CD4-positive, alpha-beta T cell (primary cell): ENCODE results near the gene KCNQ1OT1. TPM values are rescaled to one million over a fixed set of nuclear protein-coding genes. Genes with fewer than 3 reads are reported as not detected.

Experiments used
- ATAC-seq: fragments of 200-7000 bp; cut with Tn5 transposase; one replicate; pipeline ENCODE4 v1.10.0; 2022; ENCODE audit warnings: mild to moderate bottlenecking; ENCODE audit not compliant: poor library complexity
- CTCF ChIA-PET: fragments of 350-600 bp; sonication (Branson Sonifier 250); formaldehyde crosslinking; loops from one replicate; lab custom pipeline; 2021; ENCODE audit warnings: antibody characterized with exemption, inconsistent platforms; lab: Charles Lee
- POLR2A ChIA-PET: fragments of 350-600 bp; sonication (Branson Sonifier 250); formaldehyde crosslinking; loops from one replicate; lab custom pipeline; 2021; ENCODE audit warnings: antibody characterized with exemption, inconsistent platforms; lab: Charles Lee
- DNase-seq, 14 experiments: peaks; one replicate each; pipeline ENCODE4 v3.0.0-alpha.2; 2013 to 2020; ENCODE audit warnings: mixed read lengths in 2 of 14
- H3K27ac ChIP-seq, 2 donors: one replicate each; pipeline versions ENCODE4 v1.5.1 to v1.7.0; 2013; ENCODE audit warnings: low read length in 2 of 2, low read depth in 1 of 2, mild to moderate bottlenecking in 1 of 2
- H3K27me3 ChIP-seq, 2 experiments: 1 replicate in 1 of 2; 2 replicates in 1 of 2; pipeline versions ENCODE4 v1.6.1 to v1.7.0; 2013; ENCODE audit warnings: low read length in 2 of 2, control low read depth in 1 of 2, mild to moderate bottlenecking in 1 of 2, moderate library complexity in 1 of 2; ENCODE audit not compliant: insufficient read depth in 2 of 2, control insufficient read depth in 1 of 2
- H3K36me3 ChIP-seq: one replicate; pipeline ENCODE4 v1.6.1; 2013; ENCODE audit warnings: low read length, control low read depth; ENCODE audit not compliant: insufficient read depth
- H3K4me1 ChIP-seq: one replicate; pipeline ENCODE4 v1.6.1; 2013; ENCODE audit warnings: low read length, control low read depth; ENCODE audit not compliant: insufficient read depth
- H3K4me3 ChIP-seq: one replicate; pipeline ENCODE4 v1.5.1; 2013; ENCODE audit warnings: mild to moderate bottlenecking, low read length, moderate library complexity
- H3K9me3 ChIP-seq, 2 experiments: 1 replicate in 1 of 2; 2 replicates in 1 of 2; pipeline versions ENCODE4 v1.6.1 to v1.7.0; 2013; ENCODE audit warnings: low read length in 2 of 2, mild to moderate bottlenecking in 2 of 2, control low read depth in 1 of 2, moderate library complexity in 1 of 2; ENCODE audit not compliant: control insufficient read depth in 1 of 2, insufficient read depth in 1 of 2
- H3K27ac Mint-ChIP-seq: one replicate; pipeline ENCODE4 v1.8.0; 2020; ENCODE audit warnings: mixed read lengths
- H3K27me3 Mint-ChIP-seq: one replicate; pipeline ENCODE4 v1.8.0; 2021; ENCODE audit warnings: mixed read lengths
- H3K36me3 Mint-ChIP-seq: one replicate; pipeline ENCODE4 v1.8.0; 2021; ENCODE audit warnings: low read depth, mixed read lengths
- H3K4me1 Mint-ChIP-seq: one replicate; pipeline ENCODE4 v1.8.0; 2021; ENCODE audit warnings: low read depth, mixed read lengths
- H3K4me3 Mint-ChIP-seq: one replicate; pipeline ENCODE4 v1.8.0; 2020; ENCODE audit warnings: mild to moderate bottlenecking, mixed read lengths
- H3K9me3 Mint-ChIP-seq: one replicate; pipeline ENCODE4 v1.8.0; 2020; ENCODE audit warnings: mixed read lengths
- intact Hi-C, 2 experiments: fragments of 100-400 bp; cut with DNase I in 1 of 2; cut with micrococcal nuclease in 1 of 2; formaldehyde crosslinking; loops; one replicate each; pipeline versions ENCODE4 v1.15.1 to v1.9.0; 2023 to 2025; cut with DNase I, micrococcal nuclease
- total RNA-seq, 174 experiments: library from RNA in 2 of 174; stranded (reverse) in 2 of 174; gene quantifications; one replicate each; pipeline ENCODE4 v1.2.3 and lab custom pipeline; 2021 to 2026
- TF ChIP-seq, protein P1 (sequence below): fragments of 200-600 bp; IDR thresholded peaks from one replicate; pipeline ENCODE4 v1.8.0; 2022; ENCODE audit warnings: antibody characterized with exemption, mild to moderate bottlenecking

KCNQ1OT1 gene
- total RNA-seq, 2 experiments from 2014 or later = 0.17 to 0.22 TPM

DNA sequence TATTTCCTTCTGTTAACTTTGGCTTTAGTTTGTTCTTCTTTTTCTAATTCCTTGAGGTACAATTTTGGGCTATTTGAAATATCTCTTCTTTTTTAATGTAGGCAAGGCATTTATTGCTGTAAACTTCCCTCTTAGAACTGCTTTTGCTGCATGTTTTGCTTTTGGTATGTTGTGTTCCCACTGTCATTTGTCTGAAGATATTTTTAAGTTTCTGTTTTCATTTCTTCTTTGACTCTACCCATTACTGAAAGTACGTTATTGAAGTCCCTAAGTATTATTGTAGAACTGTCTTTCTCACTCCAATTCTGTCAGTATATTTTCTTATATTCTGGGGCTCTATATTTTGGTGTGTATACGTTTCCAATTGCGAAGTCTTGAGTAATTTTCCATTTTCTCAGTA, 77.9 kb downstream of the KCNQ1OT1 start:
- H3K27me3 Mint-ChIP-seq = no peaks in the 10 kb centered on the region
- no peak overlapping the region for H3K4me3 Mint-ChIP-seq
- no peaks in the 10 kb centered on the region for H3K27me3 ChIP-seq
- peaks cover 85% of the 10 kb centered on the region for H3K36me3 Mint-ChIP-seq
- POLR2A ChIA-PET = no interaction called here
- H3K4me1 ChIP-seq = no peaks in the 10 kb centered on the region
- peaks cover 4% of the 10 kb centered on the region for H3K36me3 ChIP-seq
- DNase-seq (no peak), ATAC-seq (no peak)
- no peak overlapping the region for H3K27ac Mint-ChIP-seq
- TF ChIP-seq, protein P1, sequence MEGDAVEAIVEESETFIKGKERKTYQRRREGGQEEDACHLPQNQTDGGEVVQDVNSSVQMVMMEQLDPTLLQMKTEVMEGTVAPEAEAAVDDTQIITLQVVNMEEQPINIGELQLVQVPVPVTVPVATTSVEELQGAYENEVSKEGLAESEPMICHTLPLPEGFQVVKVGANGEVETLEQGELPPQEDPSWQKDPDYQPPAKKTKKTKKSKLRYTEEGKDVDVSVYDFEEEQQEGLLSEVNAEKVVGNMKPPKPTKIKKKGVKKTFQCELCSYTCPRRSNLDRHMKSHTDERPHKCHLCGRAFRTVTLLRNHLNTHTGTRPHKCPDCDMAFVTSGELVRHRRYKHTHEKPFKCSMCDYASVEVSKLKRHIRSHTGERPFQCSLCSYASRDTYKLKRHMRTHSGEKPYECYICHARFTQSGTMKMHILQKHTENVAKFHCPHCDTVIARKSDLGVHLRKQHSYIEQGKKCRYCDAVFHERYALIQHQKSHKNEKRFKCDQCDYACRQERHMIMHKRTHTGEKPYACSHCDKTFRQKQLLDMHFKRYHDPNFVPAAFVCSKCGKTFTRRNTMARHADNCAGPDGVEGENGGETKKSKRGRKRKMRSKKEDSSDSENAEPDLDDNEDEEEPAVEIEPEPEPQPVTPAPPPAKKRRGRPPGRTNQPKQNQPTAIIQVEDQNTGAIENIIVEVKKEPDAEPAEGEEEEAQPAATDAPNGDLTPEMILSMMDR = no peak
- H3K9me3 Mint-ChIP-seq = no peaks in the 10 kb centered on the region
- H3K4me1 Mint-ChIP-seq = no peaks in the 10 kb centered on the region
- no peak overlapping the region for H3K27ac ChIP-seq
- intact Hi-C loops = no loop called here
- CTCF ChIA-PET = no interaction called here
- H3K4me3 ChIP-seq = no peak overlapping the region
- no peaks in the 10 kb centered on the region for H3K9me3 ChIP-seq

DNA sequence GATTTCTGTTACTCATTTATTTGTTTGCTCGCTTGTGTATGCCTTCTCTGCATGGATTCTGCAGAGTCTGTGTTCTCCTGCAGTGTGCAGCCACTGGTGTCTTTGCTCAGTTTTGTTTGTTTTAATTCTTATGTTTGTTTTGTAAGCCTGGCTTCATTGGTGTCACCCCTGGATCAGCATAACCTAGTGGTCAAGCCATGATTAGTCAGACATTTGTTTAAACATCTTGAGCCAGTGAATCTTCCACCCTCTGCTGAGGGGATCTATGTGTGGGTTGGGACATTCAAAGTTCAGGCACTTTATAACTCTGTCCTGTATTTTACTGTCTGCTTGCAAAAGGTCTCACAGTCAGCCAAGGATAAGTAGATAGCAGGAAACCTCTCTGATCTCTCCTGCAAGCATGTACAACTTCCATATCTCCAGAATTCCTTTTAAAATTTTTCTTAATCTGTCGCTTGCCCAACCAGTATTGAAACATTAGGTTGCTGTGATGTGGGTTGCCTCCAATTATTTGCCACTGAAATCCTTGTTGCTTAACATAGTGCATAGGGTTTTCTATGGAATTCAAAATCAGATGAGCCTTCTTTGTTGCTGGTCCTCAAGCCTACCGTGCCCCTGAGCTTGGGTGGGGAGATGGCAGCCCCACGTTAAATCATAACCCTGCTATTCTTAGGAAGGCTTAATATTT, 86.8 kb downstream of the KCNQ1OT1 start:
- ATAC-seq (no peak), DNase-seq (no peak)
- CTCF ChIA-PET = no interaction called here
- Histone ChIP-seq H3K27me3 (no peaks in the 10 kb centered on the region), H3K36me3 (no peaks in the 10 kb centered on the region), H3K4me1 (no peaks in the 10 kb centered on the region), H3K27ac (no peak overlapping the region), H3K4me3 (no peak overlapping the region), H3K9me3 (peaks cover 3 to 9% of the 10 kb centered on the region in 2 experiments)
- intact Hi-C loops = no loop called here
- TF ChIP-seq, protein P1 = no peak
- H3K4me3 Mint-ChIP-seq = no peak overlapping the region
- no peaks in the 10 kb centered on the region for H3K27me3 Mint-ChIP-seq
- no peaks in the 10 kb centered on the region for H3K4me1 Mint-ChIP-seq
- POLR2A ChIA-PET = no interaction called here
- peaks cover 6% of the 10 kb centered on the region for H3K9me3 Mint-ChIP-seq
- H3K27ac Mint-ChIP-seq = no peak overlapping the region
- H3K36me3 Mint-ChIP-seq = peaks cover 76% of the 10 kb centered on the region

- Histone ChIP-seq H3K36me3 (no peaks in the 10 kb centered on the region), H3K27me3 (no peaks in the 10 kb centered on the region), H3K4me3 (no peak overlapping the region), H3K27ac (no peak overlapping the region), H3K9me3 (peaks cover 5 to 9% of the 10 kb centered on the region in 2 experiments), H3K4me1 (no peaks in the 10 kb centered on the region)
- POLR2A ChIA-PET = no interaction called here
- CTCF ChIA-PET = no interaction called here
- no peak overlapping the region for H3K27ac Mint-ChIP-seq
- peaks cover 10% of the 10 kb centered on the region for H3K9me3 Mint-ChIP-seq
- no peaks in the 10 kb centered on the region for H3K27me3 Mint-ChIP-seq
- TF ChIP-seq, protein P1 = no peak
- ATAC-seq (no peak), DNase-seq (no peak)
- H3K4me1 Mint-ChIP-seq = no peaks in the 10 kb centered on the region
- H3K36me3 Mint-ChIP-seq = peaks cover 86% of the 10 kb centered on the region
- intact Hi-C loops = no loop called here
- H3K4me3 Mint-ChIP-seq = no peak overlapping the region
Observed at GRCh38 chr11:2609345-2609744, 90.4 kb downstream of the KCNQ1OT1 start.
